Measurements from ENCODE around the gene PRRC2B. TPM values are rescaled to one million over a fixed set of nuclear protein-coding genes. Genes with fewer than 3 reads are reported as not detected.
"Not testable (repeated sequence)": the region's sequence is repeated elsewhere in the genome, so short reads cannot be mapped to it uniquely, and the experiment has no call there.

PRRC2B gene
- total RNA-seq, 1 experiment from 2014 or later: 170 TPM

DNA sequence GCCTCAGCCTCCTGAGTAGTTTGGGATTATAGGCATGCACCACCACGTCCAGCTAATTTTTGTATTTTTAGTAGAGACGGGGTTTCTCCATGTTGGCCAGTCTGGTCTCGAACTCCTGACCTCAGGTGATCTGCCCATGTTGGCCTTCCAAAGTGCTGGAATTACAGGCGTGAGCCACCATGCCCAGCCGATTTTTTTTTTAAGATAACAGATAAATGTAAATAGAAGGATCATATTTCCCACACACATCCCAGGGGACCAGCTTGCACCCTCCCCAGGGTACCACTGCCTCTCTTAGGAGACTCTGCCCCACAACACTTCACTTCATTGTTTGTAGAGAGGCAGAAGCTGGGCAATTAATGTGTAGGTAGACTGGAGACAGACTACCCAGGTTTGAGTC, 19.2 kb upstream of the PRRC2B start:
- H3K9me2 ChIP-seq (ENCODE audit: insufficient read depth); intact Hi-C loops (cut with micrococcal nuclease); H3K36me3 ChIP-seq (ENCODE audit: control insufficient read depth in 1 of 2, insufficient read depth in 2 of 2, low read length in 2 of 2); H4K20me1 ChIP-seq (ENCODE audit: insufficient read depth); H3K9me3 ChIP-seq (ENCODE audit: control insufficient read depth in 1 of 2, insufficient read depth in 1 of 2, low read depth in 1 of 2, low read length in 2 of 2); RAD21 ChIA-PET (ENCODE audit: low non-redundant PET in 1 of 2, low total read pairs in 2 of 2, uncharacterized antibody in 2 of 2, unreplicated experiment in 2 of 2); H3K79me2 ChIP-seq (ENCODE audit: insufficient read depth, low read length); H3K9ac ChIP-seq (ENCODE audit: low read length); ATAC-seq; H2AFZ ChIP-seq (ENCODE audit: low read depth, low read length, poor library complexity, severe bottlenecking); POLR2A ChIA-PET; BruUV-seq (replicated peaks); H3K27me3 ChIP-seq (ENCODE audit: insufficient read depth, low read length); DNase-seq (ENCODE audit: low read depth, low spot score); CTCF ChIA-PET: not testable (repeated sequence)
- peak overlapping the region; percentile 63; the same call in 1 of the 2 replicates for H3K27ac ChIP-seq (ENCODE audit: low read depth, low read length)
- H3K4me3 ChIP-seq (replicated peaks in 1 of 2; ENCODE audit: low read depth in 1 of 2, low read length in 2 of 2): peak overlapping the region; percentile 64 to 68; a peak in 1 of 4 replicates
- H3K4me1 ChIP-seq (ENCODE audit: control insufficient read depth in 1 of 2, insufficient read depth in 2 of 2, low read length in 2 of 2): peaks cover 11 to 16% of the 10 kb centered on the region in 2 experiments; a peak in 3 of 4 replicates
- peak overlapping the region; percentile 97 for H3K4me2 ChIP-seq (ENCODE audit: low read length)

DNA sequence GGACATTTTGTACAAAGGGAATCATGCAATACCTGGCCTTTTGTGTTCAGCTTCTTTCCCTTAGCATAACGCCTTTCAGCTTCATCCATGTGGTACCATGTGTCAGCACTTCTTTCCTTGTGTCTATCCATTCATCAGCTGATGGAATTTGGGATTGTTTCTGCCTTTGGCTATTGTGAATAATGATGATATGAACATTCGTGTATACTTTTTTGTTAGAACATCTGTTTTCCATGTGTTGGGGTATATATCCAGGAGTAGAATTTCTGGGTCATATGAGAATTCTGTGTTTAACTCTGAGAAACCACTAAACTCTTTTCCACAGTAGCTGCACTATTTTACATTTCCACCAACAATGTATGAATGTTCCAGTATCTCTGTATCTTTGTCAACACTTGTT, 14.8 kb upstream of the PRRC2B start:
- ChIA-PET CTCF (no interaction called here), RAD21 (ENCODE audit: low non-redundant PET in 1 of 2, low total read pairs in 2 of 2, uncharacterized antibody in 2 of 2, unreplicated experiment in 2 of 2) (no interaction called here), POLR2A (no interaction called here)
- Histone ChIP-seq H3K9me2 (ENCODE audit: insufficient read depth) (no peaks in the 10 kb centered on the region), H3K36me3 (ENCODE audit: control insufficient read depth in 1 of 2, insufficient read depth in 2 of 2, low read length in 2 of 2) (no peaks in the 10 kb centered on the region), H3K9ac (ENCODE audit: low read length) (no peak overlapping the region), H3K79me2 (ENCODE audit: insufficient read depth, low read length) (no peaks in the 10 kb centered on the region), H3K27me3 (ENCODE audit: insufficient read depth, low read length) (no peaks in the 10 kb centered on the region), H3K27ac (ENCODE audit: low read depth, low read length) (no peak overlapping the region), H3K9me3 (ENCODE audit: control insufficient read depth in 1 of 2, insufficient read depth in 1 of 2, low read depth in 1 of 2, low read length in 2 of 2) (no peaks in the 10 kb centered on the region), H4K20me1 (ENCODE audit: insufficient read depth) (no peaks in the 10 kb centered on the region), H3K4me1 (ENCODE audit: control insufficient read depth in 1 of 2, insufficient read depth in 2 of 2, low read length in 2 of 2) (peaks cover 18 to 22% of the 10 kb centered on the region in 2 experiments), H3K4me3 (replicated peaks in 1 of 2; ENCODE audit: low read depth in 1 of 2, low read length in 2 of 2) (no peak overlapping the region), H2AFZ (ENCODE audit: low read depth, low read length, poor library complexity, severe bottlenecking) (no peak overlapping the region), H3K4me2 (ENCODE audit: low read length) (no peak overlapping the region)
- DNase-seq (ENCODE audit: low read depth, low spot score) (no peak), ATAC-seq (no peak)
- TF ChIP-seq TCF7L2 (IDR thresholded peaks at IDR 0.05; ENCODE audit: borderline replicate concordance, extremely low read depth, insufficient read depth, insufficient read length) (no peak), RAD21 (IDR thresholded peaks at IDR 0.05; ENCODE audit: low read depth) (no peak), SRF (IDR thresholded peaks at IDR 0.05; ENCODE audit: low read depth) (no peak), EGR1 (IDR thresholded peaks at IDR 0.05; ENCODE audit: low read depth) (no peak), SIN3A (IDR thresholded peaks at IDR 0.05; ENCODE audit: low read depth) (no peak), SP1 (IDR thresholded peaks at IDR 0.05; ENCODE audit: low read depth) (no peak), ZNF274 (IDR thresholded peaks at IDR 0.05; ENCODE audit: low read depth, low read length) (no peak), ELF1 (IDR thresholded peaks at IDR 0.05; ENCODE audit: borderline replicate concordance, low read depth) (no peak), FOSL1 (IDR thresholded peaks at IDR 0.05; ENCODE audit: low read depth) (no peak), ZFX (IDR thresholded peaks at IDR 0.05) (no peak), POLR2AphosphoS5 (IDR thresholded peaks at IDR 0.05; ENCODE audit: low read depth, low read length) (no peak), CBX3 (IDR thresholded peaks at IDR 0.05; ENCODE audit: low read depth) (no peak), JUND (IDR thresholded peaks at IDR 0.05) (no peak), EZH2 (IDR thresholded peaks at IDR 0.05) (no peak)
- TF ChIP-seq, protein P1, sequence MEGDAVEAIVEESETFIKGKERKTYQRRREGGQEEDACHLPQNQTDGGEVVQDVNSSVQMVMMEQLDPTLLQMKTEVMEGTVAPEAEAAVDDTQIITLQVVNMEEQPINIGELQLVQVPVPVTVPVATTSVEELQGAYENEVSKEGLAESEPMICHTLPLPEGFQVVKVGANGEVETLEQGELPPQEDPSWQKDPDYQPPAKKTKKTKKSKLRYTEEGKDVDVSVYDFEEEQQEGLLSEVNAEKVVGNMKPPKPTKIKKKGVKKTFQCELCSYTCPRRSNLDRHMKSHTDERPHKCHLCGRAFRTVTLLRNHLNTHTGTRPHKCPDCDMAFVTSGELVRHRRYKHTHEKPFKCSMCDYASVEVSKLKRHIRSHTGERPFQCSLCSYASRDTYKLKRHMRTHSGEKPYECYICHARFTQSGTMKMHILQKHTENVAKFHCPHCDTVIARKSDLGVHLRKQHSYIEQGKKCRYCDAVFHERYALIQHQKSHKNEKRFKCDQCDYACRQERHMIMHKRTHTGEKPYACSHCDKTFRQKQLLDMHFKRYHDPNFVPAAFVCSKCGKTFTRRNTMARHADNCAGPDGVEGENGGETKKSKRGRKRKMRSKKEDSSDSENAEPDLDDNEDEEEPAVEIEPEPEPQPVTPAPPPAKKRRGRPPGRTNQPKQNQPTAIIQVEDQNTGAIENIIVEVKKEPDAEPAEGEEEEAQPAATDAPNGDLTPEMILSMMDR (IDR thresholded peaks at IDR 0.05 in 2 of 3, conservative IDR thresholded peaks at IDR 0.05 in 1 of 3; ENCODE audit: borderline replicate concordance in 1 of 3, insufficient read depth in 1 of 3, low read depth in 2 of 3, low read length in 2 of 3): no peak
- TF ChIP-seq, protein P2, sequence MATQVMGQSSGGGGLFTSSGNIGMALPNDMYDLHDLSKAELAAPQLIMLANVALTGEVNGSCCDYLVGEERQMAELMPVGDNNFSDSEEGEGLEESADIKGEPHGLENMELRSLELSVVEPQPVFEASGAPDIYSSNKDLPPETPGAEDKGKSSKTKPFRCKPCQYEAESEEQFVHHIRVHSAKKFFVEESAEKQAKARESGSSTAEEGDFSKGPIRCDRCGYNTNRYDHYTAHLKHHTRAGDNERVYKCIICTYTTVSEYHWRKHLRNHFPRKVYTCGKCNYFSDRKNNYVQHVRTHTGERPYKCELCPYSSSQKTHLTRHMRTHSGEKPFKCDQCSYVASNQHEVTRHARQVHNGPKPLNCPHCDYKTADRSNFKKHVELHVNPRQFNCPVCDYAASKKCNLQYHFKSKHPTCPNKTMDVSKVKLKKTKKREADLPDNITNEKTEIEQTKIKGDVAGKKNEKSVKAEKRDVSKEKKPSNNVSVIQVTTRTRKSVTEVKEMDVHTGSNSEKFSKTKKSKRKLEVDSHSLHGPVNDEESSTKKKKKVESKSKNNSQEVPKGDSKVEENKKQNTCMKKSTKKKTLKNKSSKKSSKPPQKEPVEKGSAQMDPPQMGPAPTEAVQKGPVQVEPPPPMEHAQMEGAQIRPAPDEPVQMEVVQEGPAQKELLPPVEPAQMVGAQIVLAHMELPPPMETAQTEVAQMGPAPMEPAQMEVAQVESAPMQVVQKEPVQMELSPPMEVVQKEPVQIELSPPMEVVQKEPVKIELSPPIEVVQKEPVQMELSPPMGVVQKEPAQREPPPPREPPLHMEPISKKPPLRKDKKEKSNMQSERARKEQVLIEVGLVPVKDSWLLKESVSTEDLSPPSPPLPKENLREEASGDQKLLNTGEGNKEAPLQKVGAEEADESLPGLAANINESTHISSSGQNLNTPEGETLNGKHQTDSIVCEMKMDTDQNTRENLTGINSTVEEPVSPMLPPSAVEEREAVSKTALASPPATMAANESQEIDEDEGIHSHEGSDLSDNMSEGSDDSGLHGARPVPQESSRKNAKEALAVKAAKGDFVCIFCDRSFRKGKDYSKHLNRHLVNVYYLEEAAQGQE (IDR thresholded peaks at IDR 0.05; ENCODE audit: low read depth): no peak
- TF ChIP-seq, protein P3, sequence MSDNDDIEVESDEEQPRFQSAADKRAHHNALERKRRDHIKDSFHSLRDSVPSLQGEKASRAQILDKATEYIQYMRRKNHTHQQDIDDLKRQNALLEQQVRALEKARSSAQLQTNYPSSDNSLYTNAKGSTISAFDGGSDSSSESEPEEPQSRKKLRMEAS (IDR thresholded peaks at IDR 0.05): no peak
- no TSS peak for BruUV-seq (replicated peaks)
- intact Hi-C loops (cut with micrococcal nuclease): no loop called here

All from HCT116 (cell line).